ENCODE data around the gene CEP164. TPM values are rescaled to one million over a fixed set of nuclear protein-coding genes. Genes with fewer than 3 reads are reported as not detected.

Gene CEP164
- total and polyA plus RNA-seq, 9 donors = 10.4 to 17.3 (median 15.4) TPM

GRCh38 chr11:117356126-117356890, 28.7 kb downstream of the CEP164 start:
- Histone ChIP-seq H3K27ac (ENCODE audit: low read length) (no peak overlapping the region), H3K4me3 (ENCODE audit: low read length) (no peak overlapping the region), H3K27me3 (ENCODE audit: control insufficient read depth, insufficient read depth, low read length) (no peaks in the 10 kb centered on the region), H3K36me3 (ENCODE audit: control insufficient read depth, insufficient read depth, low read length) (peaks cover 53% of the 10 kb centered on the region), H3K9me3 (replicated peaks; ENCODE audit: control insufficient read depth, low read depth, low read length) (no peaks in the 10 kb centered on the region), H3K4me1 (ENCODE audit: control insufficient read depth, insufficient read depth, low read length) (no peaks in the 10 kb centered on the region)
- WGBS (ENCODE audit: insufficient coverage) = 92% methylated on average over 6 of the region's 9 CpGs
- DNase-seq = no peak

GRCh38 chr11:117361432-117361831, 33.8 kb downstream of the CEP164 start:
- peaks cover 52% of the 10 kb centered on the region for H3K36me3 ChIP-seq (ENCODE audit: control insufficient read depth, insufficient read depth, low read length)
- no peak overlapping the region for H3K4me3 ChIP-seq (ENCODE audit: low read length)
- 87% methylated on average over 7 of the region's 8 CpGs for WGBS (ENCODE audit: insufficient coverage)
- DNase-seq = no peak
- H3K27ac ChIP-seq (ENCODE audit: low read length) = no peak overlapping the region
- H3K9me3 ChIP-seq (replicated peaks; ENCODE audit: control insufficient read depth, low read depth, low read length) = no peaks in the 10 kb centered on the region
- no peaks in the 10 kb centered on the region for H3K27me3 ChIP-seq (ENCODE audit: control insufficient read depth, insufficient read depth, low read length)
- no peaks in the 10 kb centered on the region for H3K4me1 ChIP-seq (ENCODE audit: control insufficient read depth, insufficient read depth, low read length)

GRCh38 chr11:117366248-117366647, 38.6 kb downstream of the CEP164 start:
- peaks cover 41% of the 10 kb centered on the region for H3K36me3 ChIP-seq (ENCODE audit: control insufficient read depth, insufficient read depth, low read length)
- DNase-seq = no peak
- 82% methylated on average over 3 of the region's 6 CpGs for WGBS (ENCODE audit: insufficient coverage)
- no peak overlapping the region for H3K27ac ChIP-seq (ENCODE audit: low read length)
- no peaks in the 10 kb centered on the region for H3K9me3 ChIP-seq (replicated peaks; ENCODE audit: control insufficient read depth, low read depth, low read length)
- H3K4me3 ChIP-seq (ENCODE audit: low read length) = no peak overlapping the region
- H3K27me3 ChIP-seq (ENCODE audit: control insufficient read depth, insufficient read depth, low read length) = no peaks in the 10 kb centered on the region
- peaks cover 8% of the 10 kb centered on the region for H3K4me1 ChIP-seq (ENCODE audit: control insufficient read depth, insufficient read depth, low read length)

- DNase-seq = no peak
- Histone ChIP-seq H3K4me1 (ENCODE audit: control insufficient read depth, insufficient read depth, low read length) (peaks cover 8% of the 10 kb centered on the region), H3K36me3 (ENCODE audit: control insufficient read depth, insufficient read depth, low read length) (peaks cover 41% of the 10 kb centered on the region), H3K27me3 (ENCODE audit: control insufficient read depth, insufficient read depth, low read length) (no peaks in the 10 kb centered on the region), H3K27ac (ENCODE audit: low read length) (no peak overlapping the region), H3K4me3 (ENCODE audit: low read length) (no peak overlapping the region), H3K9me3 (replicated peaks; ENCODE audit: control insufficient read depth, low read depth, low read length) (no peaks in the 10 kb centered on the region)
- WGBS (ENCODE audit: insufficient coverage) = 40% methylated on average over 1 of the region's 2 CpGs
Observed at GRCh38 chr11:117366875-117367274, 39.2 kb downstream of the CEP164 start.

GRCh38 chr11:117369534-117369933, 41.9 kb downstream of the CEP164 start:
- peak; percentile 94 for DNase-seq
- peaks cover 8% of the 10 kb centered on the region for H3K4me1 ChIP-seq (ENCODE audit: control insufficient read depth, insufficient read depth, low read length)
- H3K36me3 ChIP-seq (ENCODE audit: control insufficient read depth, insufficient read depth, low read length) = peaks cover 47% of the 10 kb centered on the region
- no peaks in the 10 kb centered on the region for H3K27me3 ChIP-seq (ENCODE audit: control insufficient read depth, insufficient read depth, low read length)
- no CpG with 5 or more reads among the region's 1 CpG for WGBS (ENCODE audit: insufficient coverage)
- H3K4me3 ChIP-seq (ENCODE audit: low read length) = no peak overlapping the region
- H3K27ac ChIP-seq (ENCODE audit: low read length) = peak overlapping the region; percentile 15
- no peaks in the 10 kb centered on the region for H3K9me3 ChIP-seq (replicated peaks; ENCODE audit: control insufficient read depth, low read depth, low read length)

- DNase-seq = peak; percentile 30
- Histone ChIP-seq H3K4me1 (ENCODE audit: control insufficient read depth, insufficient read depth, low read length) (peaks cover 8% of the 10 kb centered on the region), H3K4me3 (ENCODE audit: low read length) (no peak overlapping the region), H3K27me3 (ENCODE audit: control insufficient read depth, insufficient read depth, low read length) (no peaks in the 10 kb centered on the region), H3K9me3 (replicated peaks; ENCODE audit: control insufficient read depth, low read depth, low read length) (no peaks in the 10 kb centered on the region), H3K36me3 (ENCODE audit: control insufficient read depth, insufficient read depth, low read length) (peaks cover 48% of the 10 kb centered on the region), H3K27ac (ENCODE audit: low read length) (no peak overlapping the region)
- 83% methylated on average over 3 of the region's 4 CpGs for WGBS (ENCODE audit: insufficient coverage)
Observed at GRCh38 chr11:117371453-117371852, 43.8 kb downstream of the CEP164 start.

- WGBS (ENCODE audit: insufficient coverage) = 79% methylated on average over 5 of the region's 8 CpGs
- H3K9me3 ChIP-seq (replicated peaks; ENCODE audit: control insufficient read depth, low read depth, low read length) = no peaks in the 10 kb centered on the region
- no peak overlapping the region for H3K27ac ChIP-seq (ENCODE audit: low read length)
- H3K4me3 ChIP-seq (ENCODE audit: low read length) = no peak overlapping the region
- H3K27me3 ChIP-seq (ENCODE audit: control insufficient read depth, insufficient read depth, low read length) = no peaks in the 10 kb centered on the region
- peaks cover 51% of the 10 kb centered on the region for H3K36me3 ChIP-seq (ENCODE audit: control insufficient read depth, insufficient read depth, low read length)
- DNase-seq = no peak
- H3K4me1 ChIP-seq (ENCODE audit: control insufficient read depth, insufficient read depth, low read length) = peaks cover 6% of the 10 kb centered on the region
Observed at GRCh38 chr11:117374316-117375055, 46.8 kb downstream of the CEP164 start.

- no peaks in the 10 kb centered on the region for H3K9me3 ChIP-seq (replicated peaks; ENCODE audit: control insufficient read depth, low read depth, low read length)
- peaks cover 3% of the 10 kb centered on the region for H3K4me1 ChIP-seq (ENCODE audit: control insufficient read depth, insufficient read depth, low read length)
- no peak overlapping the region for H3K27ac ChIP-seq (ENCODE audit: low read length)
- no peak overlapping the region for H3K4me3 ChIP-seq (ENCODE audit: low read length)
- DNase-seq = no peak
- peaks cover 58% of the 10 kb centered on the region for H3K36me3 ChIP-seq (ENCODE audit: control insufficient read depth, insufficient read depth, low read length)
- no peaks in the 10 kb centered on the region for H3K27me3 ChIP-seq (ENCODE audit: control insufficient read depth, insufficient read depth, low read length)
- 87% methylated on average over 4 of the region's 5 CpGs for WGBS (ENCODE audit: insufficient coverage)
Observed at GRCh38 chr11:117375960-117376359, 48.3 kb downstream of the CEP164 start.

- peaks cover 59% of the 10 kb centered on the region for H3K36me3 ChIP-seq (ENCODE audit: control insufficient read depth, insufficient read depth, low read length)
- no peak overlapping the region for H3K27ac ChIP-seq (ENCODE audit: low read length)
- no peaks in the 10 kb centered on the region for H3K27me3 ChIP-seq (ENCODE audit: control insufficient read depth, insufficient read depth, low read length)
- no peak overlapping the region for H3K4me3 ChIP-seq (ENCODE audit: low read length)
- H3K4me1 ChIP-seq (ENCODE audit: control insufficient read depth, insufficient read depth, low read length) = peaks cover 3% of the 10 kb centered on the region
- no peak for DNase-seq
- WGBS (ENCODE audit: insufficient coverage) = 93% methylated on average over 2 of the region's 2 CpGs
- H3K9me3 ChIP-seq (replicated peaks; ENCODE audit: control insufficient read depth, low read depth, low read length) = no peaks in the 10 kb centered on the region
Observed at GRCh38 chr11:117376517-117376916, 48.9 kb downstream of the CEP164 start.

- peak overlapping the region; percentile 55 for H3K27ac ChIP-seq (ENCODE audit: low read length)
- H3K9me3 ChIP-seq (replicated peaks; ENCODE audit: control insufficient read depth, low read depth, low read length) = no peaks in the 10 kb centered on the region
- peak; percentile 8 for DNase-seq
- H3K4me3 ChIP-seq (ENCODE audit: low read length) = no peak overlapping the region
- H3K4me1 ChIP-seq (ENCODE audit: control insufficient read depth, insufficient read depth, low read length) = peaks cover 3% of the 10 kb centered on the region
- 72% methylated on average over 8 of the region's 12 CpGs for WGBS (ENCODE audit: insufficient coverage)
- H3K27me3 ChIP-seq (ENCODE audit: control insufficient read depth, insufficient read depth, low read length) = no peaks in the 10 kb centered on the region
- H3K36me3 ChIP-seq (ENCODE audit: control insufficient read depth, insufficient read depth, low read length) = peaks cover 47% of the 10 kb centered on the region
Observed at GRCh38 chr11:117378976-117379865, 51.6 kb downstream of the CEP164 start.
